Large intestine (tissue), 3 donors: ENCODE results near the gene CTSH. TPM values are rescaled to one million over a fixed set of nuclear protein-coding genes. Genes with fewer than 3 reads are reported as not detected.
"Not testable (repeated sequence)": the region's sequence is repeated elsewhere in the genome, so short reads cannot be mapped to it uniquely, and the experiment has no call there.

Experiments used
- DNase-seq, 2 donors: peaks; one replicate each; pipeline versions ENCODE4 v3.0.0 to v3.0.0-alpha.2; 2013
- H3K27ac ChIP-seq: one replicate; pipeline ENCODE4 v1.5.1; 2013; ENCODE audit warnings: low read length
- H3K27me3 ChIP-seq: 2 replicates; pipeline ENCODE4 v1.6.1; 2013; ENCODE audit warnings: low read length; ENCODE audit not compliant: control insufficient read depth, insufficient read depth
- H3K36me3 ChIP-seq: 2 replicates; pipeline ENCODE4 v1.6.1; 2013; ENCODE audit warnings: low read length; ENCODE audit not compliant: control insufficient read depth, insufficient read depth
- H3K4me1 ChIP-seq: one replicate; pipeline ENCODE4 v1.6.1; 2013; ENCODE audit warnings: low read length; ENCODE audit not compliant: control insufficient read depth, insufficient read depth
- H3K4me3 ChIP-seq: one replicate; pipeline ENCODE4 v1.5.1; 2013; ENCODE audit warnings: low read length
- H3K9me3 ChIP-seq: one replicate; pipeline ENCODE4 v1.6.1; 2013; ENCODE audit warnings: mild to moderate bottlenecking, low read depth, low read length, moderate library complexity; ENCODE audit not compliant: control insufficient read depth
- WGBS: methylation state at CpG from one replicate; pipeline ENCODE4 v1.1.5; 2013; ENCODE audit warnings: low lambda C conversion rate; ENCODE audit not compliant: insufficient coverage; 5-methylcytosine and 5-hydroxymethylcytosine counted together
- polyA plus RNA-seq: library from polyadenylated mRNA; unstranded; fragments of 120-200 nt; gene quantifications from one replicate; pipeline ENCODE4 v1.2.1, GENCODE V29; 2013

CTSH gene
- polyA plus RNA-seq, 1 donor, result 340 TPM

GRCh38 chr15:78930577-78931388 lies 14.1 kb downstream of the CTSH start:
- DNase-seq, result no peak
- H3K36me3 ChIP-seq, result peaks cover 64% of the 10 kb centered on the region
- 100% methylated on average over 1 of the region's 11 CpGs for WGBS

GRCh38 chr15:78929536-78930264 lies 15.1 kb downstream of the CTSH start:
- Histone ChIP-seq H3K36me3 (peaks cover 70% of the 10 kb centered on the region), H3K4me3 (no peak overlapping the region), H3K4me1 (no peaks in the 10 kb centered on the region), H3K27me3 (no peaks in the 10 kb centered on the region), H3K27ac (no peak overlapping the region), H3K9me3 (no peaks in the 10 kb centered on the region)
- DNase-seq, result no peak
- WGBS, result no CpG with 5 or more reads among the region's 16 CpGs

More at GRCh38 chr15:78930577-78931388, 14.1 kb downstream of the CTSH start:
- no peaks in the 10 kb centered on the region for H3K4me1 ChIP-seq
- H3K27me3 ChIP-seq, result no peaks in the 10 kb centered on the region
- H3K9me3 ChIP-seq, result no peaks in the 10 kb centered on the region
- H3K27ac ChIP-seq, result no peak overlapping the region
- H3K4me3 ChIP-seq, result no peak overlapping the region

- Histone ChIP-seq H3K27ac (no peak overlapping the region), H3K36me3 (peaks cover 70% of the 10 kb centered on the region), H3K27me3 (no peaks in the 10 kb centered on the region), H3K4me1 (no peaks in the 10 kb centered on the region), H3K4me3 (no peak overlapping the region), H3K9me3 (no peaks in the 10 kb centered on the region)
- 100% methylated on average over 1 of the region's 14 CpGs for WGBS
- no peak for DNase-seq
These were observed 16.2 kb downstream of the CTSH start for GRCh38 chr15:78928616-78929093.

GRCh38 chr15:78928176-78928575 lies 16.7 kb downstream of the CTSH start:
- not testable (repeated sequence) for H3K27ac ChIP-seq, H3K27me3 ChIP-seq, DNase-seq, H3K4me1 ChIP-seq, H3K4me3 ChIP-seq, H3K9me3 ChIP-seq
- peaks cover 73% of the 10 kb centered on the region for H3K36me3 ChIP-seq
- no CpG with 5 or more reads among the region's 14 CpGs for WGBS

GRCh38 chr15:78927077-78927790 lies 17.6 kb downstream of the CTSH start:
- H3K27me3 ChIP-seq, result no peaks in the 10 kb centered on the region
- H3K27ac ChIP-seq, result no peak overlapping the region
- 100% methylated on average over 1 of the region's 17 CpGs for WGBS
- no peak for DNase-seq
- no peaks in the 10 kb centered on the region for H3K9me3 ChIP-seq
- H3K4me3 ChIP-seq, result no peak overlapping the region
- H3K36me3 ChIP-seq, result peaks cover 78% of the 10 kb centered on the region
- H3K4me1 ChIP-seq, result no peaks in the 10 kb centered on the region

GRCh38 chr15:78925956-78926743 lies 18.7 kb downstream of the CTSH start:
- Histone ChIP-seq H3K27me3 (no peaks in the 10 kb centered on the region), H3K4me1 (no peaks in the 10 kb centered on the region), H3K27ac (no peak overlapping the region), H3K9me3 (no peaks in the 10 kb centered on the region), H3K4me3 (no peak overlapping the region), H3K36me3 (peaks cover 78% of the 10 kb centered on the region)
- no CpG with 5 or more reads among the region's 5 CpGs for WGBS
- no peak for DNase-seq

GRCh38 chr15:78925076-78925624 lies 19.7 kb downstream of the CTSH start:
- Histone ChIP-seq H3K9me3 (no peaks in the 10 kb centered on the region), H3K27ac (no peak overlapping the region), H3K27me3 (no peaks in the 10 kb centered on the region), H3K4me1 (no peaks in the 10 kb centered on the region), H3K4me3 (no peak overlapping the region), H3K36me3 (peaks cover 74% of the 10 kb centered on the region)
- WGBS, result no CpG with 5 or more reads among the region's 10 CpGs
- no peak for DNase-seq

GRCh38 chr15:78923480-78924360 lies 21.1 kb downstream of the CTSH start:
- no peak overlapping the region for H3K27ac ChIP-seq

GRCh38 chr15:78923015-78923414 lies 21.8 kb downstream of the CTSH start:
- Histone ChIP-seq H3K4me3 (no peak overlapping the region), H3K9me3 (no peaks in the 10 kb centered on the region), H3K27ac (no peak overlapping the region), H3K4me1 (no peaks in the 10 kb centered on the region), H3K36me3 (peaks cover 80% of the 10 kb centered on the region), H3K27me3 (no peaks in the 10 kb centered on the region)
- no peak for DNase-seq
- WGBS, result 100% methylated on average over 1 of the region's 7 CpGs

More at GRCh38 chr15:78923480-78924360, 21.1 kb downstream of the CTSH start:
- H3K27me3 ChIP-seq, result no peaks in the 10 kb centered on the region
- DNase-seq, result no peak
- peaks cover 81% of the 10 kb centered on the region for H3K36me3 ChIP-seq
- no peak overlapping the region for H3K4me3 ChIP-seq
- WGBS, result no CpG with 5 or more reads among the region's 18 CpGs
- H3K4me1 ChIP-seq, result no peaks in the 10 kb centered on the region
- H3K9me3 ChIP-seq, result no peaks in the 10 kb centered on the region
